ENCODE data around the gene PLCG1.

PLCG1 gene

DNA sequence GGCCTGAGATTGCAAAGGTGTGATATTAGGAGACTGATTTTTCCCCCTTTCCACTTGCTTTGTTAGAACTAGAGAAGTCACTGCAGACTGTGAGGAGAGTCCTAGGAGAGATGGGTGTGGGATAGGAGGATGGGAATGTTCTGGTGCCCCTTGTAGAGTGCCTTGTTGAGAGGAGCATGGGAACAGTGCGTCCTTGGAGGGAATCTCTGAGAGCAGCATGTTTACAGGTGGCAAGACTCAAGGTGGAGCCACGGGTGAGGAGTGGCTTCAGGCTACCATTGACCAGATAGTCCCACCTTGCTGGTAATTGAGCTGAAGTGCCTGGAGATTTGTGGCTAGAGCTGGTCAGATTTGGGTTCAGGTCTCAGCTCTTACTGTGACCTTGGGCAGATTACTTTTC, 6.0 kb downstream of the PLCG1 start:
- DNase-seq, result no peak

DNA sequence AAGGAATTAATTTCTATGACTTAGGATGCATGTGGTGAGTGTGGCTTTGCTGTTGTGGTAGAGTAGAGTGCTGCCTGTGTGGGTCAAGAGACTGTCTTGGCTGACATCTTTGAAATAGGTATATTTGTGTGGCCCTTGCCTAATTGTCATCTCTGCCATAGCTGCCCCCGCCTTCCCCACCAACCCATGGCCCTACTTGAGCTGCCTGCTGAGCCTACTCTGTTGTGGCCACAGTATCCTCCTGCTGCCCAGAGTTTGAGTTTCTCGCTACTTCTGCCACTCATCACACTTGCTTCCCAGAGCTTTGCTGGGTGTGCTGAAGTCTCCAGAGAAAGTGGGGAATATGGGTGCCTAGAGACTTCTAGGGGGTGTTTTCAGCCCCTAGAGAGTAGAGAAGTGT, 8.0 kb downstream of the PLCG1 start:
- DNase-seq, result no peak

DNA sequence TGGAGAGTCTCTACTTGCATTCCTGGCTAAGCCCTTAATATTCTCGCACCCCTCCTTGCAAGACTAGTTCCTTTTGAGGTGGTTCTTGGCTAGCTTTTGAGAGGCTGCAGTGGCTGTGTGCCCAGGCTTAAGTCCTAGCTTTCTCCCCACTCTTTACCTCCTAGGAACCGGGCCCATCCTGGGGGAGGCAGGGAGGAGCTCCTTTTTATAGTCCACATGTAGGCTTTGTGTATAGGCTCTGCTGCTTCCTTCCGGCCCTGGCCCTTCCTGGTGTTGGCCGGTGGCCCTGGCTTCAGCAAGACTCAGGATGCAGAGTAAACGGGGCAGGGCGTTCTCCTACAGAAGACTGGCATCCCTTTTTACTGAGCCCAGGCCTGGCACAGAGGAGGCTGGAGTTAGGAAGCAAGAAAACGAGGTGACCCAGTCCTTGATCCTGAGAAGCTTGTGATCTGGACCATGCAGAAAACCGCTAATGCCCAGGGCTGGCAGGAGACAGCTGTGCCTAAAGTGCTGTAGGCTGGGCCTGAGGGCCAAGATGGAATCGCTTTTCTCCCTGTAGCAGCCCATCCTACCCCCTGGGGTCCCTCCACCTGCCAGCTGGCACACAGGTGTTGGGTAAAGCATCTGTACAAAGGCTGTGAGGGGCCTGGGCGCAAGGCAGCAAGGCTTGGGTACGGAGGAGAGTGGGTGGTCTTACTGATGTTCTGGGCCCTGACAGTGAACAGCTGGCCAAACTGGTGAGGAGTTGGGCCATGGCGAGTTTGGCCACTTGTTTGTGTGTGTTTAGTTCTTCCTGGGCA, 8.7 kb downstream of the PLCG1 start:
- no peak for DNase-seq

DNA sequence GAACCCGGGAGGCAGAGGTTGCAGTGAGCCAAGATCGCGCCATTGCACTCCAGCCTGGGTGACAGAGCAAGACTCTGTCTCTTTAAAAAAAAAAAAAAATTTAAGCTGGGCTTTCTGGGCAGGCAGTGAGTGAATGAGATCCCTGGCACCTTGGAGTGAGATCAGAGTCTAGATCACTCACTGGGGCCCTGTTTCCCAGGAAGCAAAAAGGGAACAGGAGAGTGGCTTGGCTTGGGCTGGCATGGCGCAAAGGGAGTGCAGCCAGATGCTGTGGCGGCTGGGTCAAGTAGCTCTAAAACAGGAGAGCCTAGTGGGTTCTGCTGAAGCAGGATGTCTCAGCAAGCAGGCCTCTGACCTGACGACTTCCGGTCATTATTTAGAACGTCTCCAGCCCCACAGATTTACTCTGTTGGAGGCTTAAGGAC, 10.4 kb downstream of the PLCG1 start:
- no peak for DNase-seq

DNA sequence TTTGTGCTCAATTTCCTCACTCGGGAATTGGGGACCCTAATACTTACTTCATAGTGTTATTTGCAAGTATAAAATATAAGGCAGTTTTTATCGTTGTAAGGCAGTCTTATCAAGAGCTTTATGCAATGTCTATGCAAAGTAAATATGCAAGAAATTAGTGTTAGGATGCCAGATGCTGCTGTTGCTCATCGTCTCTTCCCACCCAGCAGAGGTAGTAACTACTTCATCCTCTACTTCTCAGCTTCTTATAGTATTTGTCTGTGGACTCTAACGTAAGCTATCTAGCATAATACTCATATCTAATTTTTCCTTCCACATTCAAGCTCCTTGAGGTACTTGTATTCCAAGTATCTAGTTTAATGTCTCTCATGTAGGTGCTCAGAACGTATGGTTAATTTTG, 11.6 kb downstream of the PLCG1 start:
- DNase-seq, result no peak

DNA sequence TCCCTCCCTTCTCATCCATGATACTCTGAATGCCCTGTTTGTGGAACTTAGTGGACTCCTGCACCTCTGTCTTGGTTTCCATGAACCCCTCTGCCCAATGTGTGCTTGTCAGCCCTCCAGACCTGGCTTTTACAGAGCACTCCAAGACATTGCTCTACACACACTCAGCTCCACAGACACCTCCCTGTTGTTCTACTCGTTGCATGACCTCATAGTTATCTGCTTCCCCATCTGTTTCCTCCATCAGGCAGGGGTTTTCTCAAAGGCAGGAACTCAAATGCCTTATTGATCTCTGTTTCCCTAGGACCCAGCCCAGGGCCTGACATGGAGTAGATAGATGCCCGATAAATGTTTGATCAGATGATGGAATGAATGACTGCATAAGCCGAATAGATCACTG, 13.3 kb downstream of the PLCG1 start:
- no peak for DNase-seq

DNA sequence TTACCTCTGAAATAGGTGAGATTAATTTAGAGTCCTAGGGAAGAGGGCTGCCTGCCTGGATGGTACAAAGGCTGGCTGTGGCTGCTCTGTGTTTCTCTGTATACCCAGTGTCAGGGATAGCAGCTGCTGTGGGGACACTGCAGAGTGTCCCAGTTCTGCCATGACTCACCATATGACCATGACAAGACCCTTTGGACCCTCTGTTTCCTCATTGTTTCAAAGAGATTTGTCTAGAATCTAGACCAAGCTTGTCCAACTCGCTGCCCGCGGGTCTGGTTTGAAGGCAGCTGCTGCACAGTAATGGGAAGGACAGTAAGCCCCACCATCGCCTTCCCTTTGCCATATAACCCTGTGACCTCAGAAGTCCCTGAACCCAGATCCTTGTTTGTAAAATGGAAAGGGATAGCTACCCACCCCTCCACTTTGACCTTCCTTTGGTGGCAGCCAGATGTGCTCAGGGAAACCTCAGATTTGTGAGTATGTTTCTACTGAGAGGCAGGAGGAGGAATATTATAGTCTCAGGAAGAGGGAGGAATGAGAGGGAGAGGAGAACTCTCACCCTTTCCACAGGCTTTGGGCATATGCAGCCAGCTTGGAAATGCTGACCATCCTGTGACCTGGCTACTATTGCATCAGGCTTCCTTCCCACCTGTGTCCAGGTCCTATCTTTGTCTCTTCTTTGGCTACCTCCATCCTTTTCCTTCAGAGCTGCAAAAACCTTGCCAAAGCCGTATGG, 14.0 kb downstream of the PLCG1 start:
- DNase-seq, result no peak

DNA sequence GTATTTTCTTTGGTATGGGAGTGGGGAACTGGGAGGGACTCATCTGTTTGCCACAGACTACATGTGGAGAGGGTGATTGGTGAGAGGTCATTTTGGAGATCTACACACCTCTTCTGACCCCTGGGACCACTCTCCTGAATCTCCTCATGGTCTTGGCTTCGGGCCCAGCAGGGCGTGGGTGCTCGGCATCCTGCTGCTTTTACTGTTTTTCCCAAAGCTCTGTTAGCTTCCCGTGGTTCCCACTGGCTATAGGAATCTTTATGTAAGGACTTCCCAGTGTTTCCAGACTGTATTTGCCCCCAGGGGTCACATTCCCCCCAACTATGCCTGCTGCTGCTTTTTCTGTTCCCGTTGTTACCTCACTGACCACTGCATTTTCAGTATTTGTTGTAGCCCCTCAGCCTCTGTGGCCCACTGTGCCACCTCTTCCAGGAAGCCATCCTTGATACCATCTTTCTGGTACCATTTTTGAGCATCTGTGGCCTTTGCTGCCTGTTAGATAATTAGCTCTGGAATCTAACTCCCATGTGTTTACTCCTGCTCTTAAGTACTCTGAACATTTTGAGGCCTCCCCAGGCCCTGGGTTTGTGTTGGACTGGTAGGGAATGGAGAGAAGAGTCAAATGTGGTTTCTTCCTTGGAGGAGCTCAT, 14.9 kb downstream of the PLCG1 start:
- no peak for DNase-seq

DNA sequence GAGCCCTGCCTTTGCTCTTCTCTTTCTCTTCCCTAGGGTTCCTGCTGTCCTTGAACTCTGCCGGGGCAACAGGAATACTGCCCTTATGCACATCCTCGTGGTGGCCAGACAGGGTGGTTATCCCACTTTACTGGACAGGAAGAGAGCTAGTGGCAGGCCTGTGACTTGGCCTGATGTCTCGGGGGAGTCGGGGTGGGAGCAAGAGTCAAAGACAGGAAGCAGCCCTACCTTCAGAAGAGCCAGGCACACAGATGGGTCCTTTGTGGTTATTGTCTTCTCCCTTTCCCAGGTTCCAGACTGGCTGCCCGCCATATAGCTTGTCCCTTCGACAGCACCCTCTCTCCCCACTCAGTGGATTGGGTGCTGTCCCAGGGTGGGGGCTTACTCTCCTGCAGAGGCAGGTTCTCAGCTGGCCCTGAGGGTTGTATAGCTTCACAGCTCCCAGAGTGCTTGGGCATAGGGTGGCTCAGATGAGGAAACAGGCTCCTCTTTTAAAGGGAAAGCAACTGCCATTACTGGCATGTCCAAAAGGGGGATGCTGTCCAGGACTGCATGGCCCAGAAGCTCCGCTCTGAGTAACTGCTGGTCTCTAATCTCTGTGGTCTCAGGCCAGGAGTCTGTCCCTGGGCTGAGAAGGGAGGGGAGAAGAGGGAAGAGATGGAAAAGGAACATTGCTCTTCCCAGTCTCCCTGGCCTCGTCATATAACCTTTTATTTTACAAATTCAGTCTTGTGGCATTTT, 17.3 kb downstream of the PLCG1 start:
- no peak for DNase-seq

DNA sequence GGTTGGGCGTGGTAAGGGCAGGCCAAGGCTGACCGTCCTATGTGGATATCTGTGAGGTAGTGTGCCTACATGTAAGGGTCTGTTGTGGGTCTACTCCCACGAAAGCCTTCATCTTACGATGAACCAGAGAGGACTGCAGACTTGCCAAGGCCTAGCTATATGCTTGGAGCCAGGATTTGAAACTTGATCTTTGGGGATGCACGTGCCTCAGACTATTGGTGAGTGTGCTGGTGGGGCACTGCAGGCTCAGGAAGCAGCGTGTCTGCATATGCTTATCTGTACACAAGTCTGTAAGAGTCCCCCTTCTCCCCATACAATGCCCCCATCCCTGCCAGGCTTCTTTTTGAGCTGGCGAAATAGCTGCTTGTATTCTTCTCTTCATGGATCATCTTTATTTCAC, 17.9 kb downstream of the PLCG1 start:
- DNase-seq, result no peak

DNA sequence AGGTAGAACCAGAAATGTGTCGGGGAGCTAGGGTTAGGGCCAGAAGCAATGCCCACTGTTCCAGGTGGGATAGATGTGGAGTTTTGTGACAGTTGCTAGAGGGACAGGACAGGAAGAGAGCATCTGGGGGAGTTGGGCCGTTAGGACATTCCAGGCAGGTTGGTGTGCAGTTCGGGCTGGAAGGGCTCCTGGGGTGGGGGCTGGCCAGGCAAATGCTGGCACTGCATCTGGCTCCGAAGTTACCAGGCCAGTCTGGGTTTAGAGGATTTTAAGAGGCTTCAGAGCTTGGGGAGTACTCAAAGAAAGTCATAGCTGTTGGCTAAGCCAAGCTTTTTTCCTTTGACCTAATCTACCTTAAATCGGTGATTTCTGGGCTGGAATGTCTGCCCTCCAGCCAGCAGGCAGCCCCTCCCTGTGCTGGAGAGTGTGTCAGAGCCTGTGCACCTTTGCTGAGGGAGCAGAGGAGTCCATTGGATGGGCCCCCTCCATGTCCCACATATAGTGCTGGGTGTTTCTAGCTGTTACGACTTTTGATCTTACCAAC, 20.8 kb downstream of the PLCG1 start:
- DNase-seq, result no peak

DNA sequence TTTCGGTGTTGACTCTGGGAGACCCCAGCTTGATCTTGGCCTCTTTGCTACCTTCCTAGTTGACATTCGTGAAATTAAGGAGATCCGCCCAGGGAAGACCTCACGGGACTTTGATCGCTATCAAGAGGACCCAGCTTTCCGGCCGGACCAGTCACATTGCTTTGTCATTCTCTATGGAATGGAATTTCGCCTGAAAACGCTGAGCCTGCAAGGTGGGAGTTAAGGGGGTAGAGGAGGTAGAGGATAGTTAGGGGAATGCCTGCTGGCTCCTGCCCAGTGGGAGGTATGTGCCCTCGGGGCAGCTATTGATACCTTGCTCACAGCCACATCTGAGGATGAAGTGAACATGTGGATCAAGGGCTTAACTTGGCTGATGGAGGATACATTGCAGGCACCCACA, 22.2 kb downstream of the PLCG1 start:
- no peak for DNase-seq

DNA sequence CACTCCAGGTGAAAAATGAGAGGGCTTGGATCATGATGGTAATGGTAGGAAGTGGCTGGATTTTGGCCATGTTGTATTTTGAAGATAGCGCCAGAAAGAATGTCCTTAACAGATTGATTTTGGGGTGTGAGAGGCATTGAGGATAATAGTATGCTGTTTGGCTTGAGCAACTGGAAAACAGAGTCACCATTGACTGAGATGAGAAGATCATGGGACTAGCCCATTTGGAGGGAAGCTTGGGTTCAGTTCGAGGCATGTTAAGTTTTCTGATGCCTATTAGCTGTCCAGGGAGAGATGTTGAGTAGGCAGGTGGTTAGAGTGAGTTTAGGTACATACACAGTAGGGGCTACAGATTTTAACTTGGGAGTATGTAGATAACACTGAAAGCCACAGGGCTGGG, 23.3 kb downstream of the PLCG1 start:
- no peak for DNase-seq

DNA sequence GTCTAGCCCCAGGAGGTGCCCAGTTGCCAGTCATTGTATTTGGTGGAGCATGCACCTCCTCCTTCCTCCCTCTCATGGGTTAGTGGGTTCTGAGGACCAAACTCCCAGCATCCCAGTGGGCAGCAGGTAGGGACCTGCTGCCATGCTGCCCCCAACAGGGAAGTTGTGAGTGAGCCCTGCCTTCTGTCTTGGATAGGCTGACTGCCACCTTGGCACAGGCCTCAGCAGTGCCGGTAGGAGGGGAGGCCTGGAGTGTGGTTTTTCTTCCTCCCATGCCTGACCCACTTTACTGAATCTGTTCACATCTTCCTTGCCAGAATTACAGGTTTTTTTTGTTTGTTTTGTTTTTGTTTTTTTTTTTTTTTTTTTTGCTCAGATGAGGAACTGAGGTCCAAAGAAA, 24.5 kb downstream of the PLCG1 start:
- DNase-seq, result no peak

DNA sequence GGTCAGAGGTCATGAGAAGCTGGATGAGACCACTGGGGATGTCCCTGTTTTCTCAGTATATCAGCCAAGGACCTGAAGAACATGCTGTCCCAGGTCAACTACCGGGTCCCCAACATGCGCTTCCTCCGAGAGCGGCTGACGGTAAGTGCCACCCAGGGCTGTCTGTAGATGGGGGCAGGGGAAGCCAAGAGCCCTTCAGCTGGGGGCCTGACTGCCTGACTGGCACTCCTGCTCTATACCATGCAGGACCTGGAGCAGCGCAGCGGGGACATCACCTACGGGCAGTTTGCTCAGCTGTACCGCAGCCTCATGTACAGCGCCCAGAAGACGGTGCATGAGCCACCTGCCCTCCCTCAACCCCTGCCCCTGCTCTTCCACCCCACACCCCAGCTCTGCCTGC, 25.1 kb downstream of the PLCG1 start:
- no peak for DNase-seq

DNA sequence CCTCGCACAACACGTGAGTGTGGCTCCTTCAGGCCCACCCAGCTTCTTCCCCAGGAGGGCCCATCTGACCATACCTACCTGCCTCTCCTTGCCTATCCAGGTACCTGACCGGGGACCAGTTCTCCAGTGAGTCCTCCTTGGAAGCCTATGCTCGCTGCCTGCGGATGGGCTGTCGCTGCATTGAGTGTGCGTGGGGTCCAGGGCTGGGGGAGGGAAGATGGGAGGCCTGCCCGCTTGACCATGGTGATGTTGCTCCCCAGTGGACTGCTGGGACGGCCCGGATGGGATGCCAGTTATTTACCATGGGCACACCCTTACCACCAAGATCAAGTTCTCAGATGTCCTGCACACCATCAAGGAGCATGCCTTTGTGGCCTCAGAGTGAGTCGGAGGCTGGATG, 26.5 kb downstream of the PLCG1 start:
- DNase-seq, result no peak

DNA sequence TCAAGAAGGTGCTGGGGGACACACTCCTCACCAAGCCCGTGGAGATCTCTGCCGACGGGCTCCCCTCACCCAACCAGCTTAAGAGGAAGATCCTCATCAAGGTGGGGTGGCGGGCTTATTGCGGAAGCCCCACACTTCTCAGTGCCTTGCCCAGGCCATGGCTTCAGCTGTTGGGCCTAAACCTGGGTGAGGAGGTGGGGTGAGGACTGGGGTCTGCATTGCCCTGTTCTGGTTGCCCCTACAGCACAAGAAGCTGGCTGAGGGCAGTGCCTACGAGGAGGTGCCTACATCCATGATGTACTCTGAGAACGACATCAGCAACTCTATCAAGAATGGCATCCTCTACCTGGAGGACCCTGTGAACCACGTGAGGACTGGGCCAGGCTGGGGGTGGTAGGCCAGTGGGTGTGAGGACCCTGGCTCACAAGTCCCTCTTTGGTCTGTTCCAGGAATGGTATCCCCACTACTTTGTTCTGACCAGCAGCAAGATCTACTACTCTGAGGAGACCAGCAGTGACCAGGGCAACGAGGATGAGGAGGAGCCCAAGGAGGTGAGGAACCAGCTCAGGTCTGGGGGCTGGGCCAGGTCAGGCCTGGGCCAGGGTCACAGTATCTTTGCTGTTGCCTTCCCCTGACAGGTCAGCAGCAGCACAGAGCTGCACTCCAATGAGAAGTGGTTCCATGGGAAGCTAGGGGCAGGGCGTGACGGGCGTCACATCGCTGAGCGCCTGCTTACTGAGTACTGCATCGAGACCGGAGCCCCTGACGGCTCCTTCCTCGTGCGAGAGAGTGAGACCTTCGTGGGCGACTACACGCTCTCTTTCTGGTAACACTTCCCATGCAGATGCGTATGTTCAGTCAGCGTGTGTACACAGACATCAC, 27.9 kb downstream of the PLCG1 start:
- no peak for DNase-seq

DNA sequence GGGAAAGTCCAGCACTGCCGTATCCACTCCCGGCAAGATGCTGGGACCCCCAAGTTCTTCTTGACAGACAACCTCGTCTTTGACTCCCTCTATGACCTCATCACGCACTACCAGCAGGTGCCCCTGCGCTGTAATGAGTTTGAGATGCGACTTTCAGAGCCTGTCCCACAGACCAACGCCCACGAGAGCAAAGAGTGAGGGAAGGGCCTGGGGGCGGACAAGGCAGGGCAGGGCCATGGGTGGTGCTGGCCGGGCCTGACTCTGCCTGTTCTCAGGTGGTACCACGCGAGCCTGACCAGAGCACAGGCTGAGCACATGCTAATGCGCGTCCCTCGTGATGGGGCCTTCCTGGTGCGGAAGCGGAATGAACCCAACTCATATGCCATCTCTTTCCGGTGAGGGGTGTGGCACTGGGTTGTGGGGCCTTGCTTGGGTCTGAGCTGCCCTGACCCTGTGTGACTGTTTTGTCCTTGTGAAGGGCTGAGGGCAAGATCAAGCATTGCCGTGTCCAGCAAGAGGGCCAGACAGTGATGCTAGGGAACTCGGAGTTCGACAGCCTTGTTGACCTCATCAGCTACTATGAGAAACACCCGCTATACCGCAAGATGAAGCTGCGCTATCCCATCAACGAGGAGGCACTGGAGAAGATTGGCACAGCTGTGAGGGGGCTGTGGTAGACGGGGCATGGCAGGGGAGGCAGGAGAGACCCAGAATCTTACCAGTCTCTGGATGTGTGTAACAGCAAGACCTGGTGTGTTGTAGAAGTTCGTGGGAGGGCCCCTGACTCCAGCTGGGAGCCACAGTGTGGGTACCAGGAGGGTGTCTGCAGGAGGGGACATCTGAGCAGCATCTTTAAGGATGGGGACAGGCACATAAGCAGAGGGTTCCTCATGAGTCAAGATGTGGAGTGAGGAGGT, 29.1 kb downstream of the PLCG1 start:
- no peak for DNase-seq

DNA sequence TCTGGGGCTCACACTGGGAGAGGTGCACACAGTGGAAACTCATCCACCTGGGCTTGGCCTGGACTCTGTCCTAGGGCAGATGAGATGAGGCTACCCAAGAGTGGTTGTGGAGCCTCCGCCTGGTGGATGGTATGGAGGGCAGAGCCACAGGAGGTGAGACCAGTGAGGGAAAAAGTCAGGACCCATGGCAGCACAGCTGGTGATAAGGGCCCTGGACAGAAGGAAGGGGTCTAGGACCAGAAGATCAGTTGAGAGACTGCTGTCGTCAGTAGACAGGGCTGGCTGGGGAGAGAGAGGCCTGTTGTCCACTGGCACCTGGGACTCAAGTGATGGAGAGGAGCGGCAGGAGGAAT, 29.8 kb downstream of the PLCG1 start:
- DNase-seq, result no peak

DNA sequence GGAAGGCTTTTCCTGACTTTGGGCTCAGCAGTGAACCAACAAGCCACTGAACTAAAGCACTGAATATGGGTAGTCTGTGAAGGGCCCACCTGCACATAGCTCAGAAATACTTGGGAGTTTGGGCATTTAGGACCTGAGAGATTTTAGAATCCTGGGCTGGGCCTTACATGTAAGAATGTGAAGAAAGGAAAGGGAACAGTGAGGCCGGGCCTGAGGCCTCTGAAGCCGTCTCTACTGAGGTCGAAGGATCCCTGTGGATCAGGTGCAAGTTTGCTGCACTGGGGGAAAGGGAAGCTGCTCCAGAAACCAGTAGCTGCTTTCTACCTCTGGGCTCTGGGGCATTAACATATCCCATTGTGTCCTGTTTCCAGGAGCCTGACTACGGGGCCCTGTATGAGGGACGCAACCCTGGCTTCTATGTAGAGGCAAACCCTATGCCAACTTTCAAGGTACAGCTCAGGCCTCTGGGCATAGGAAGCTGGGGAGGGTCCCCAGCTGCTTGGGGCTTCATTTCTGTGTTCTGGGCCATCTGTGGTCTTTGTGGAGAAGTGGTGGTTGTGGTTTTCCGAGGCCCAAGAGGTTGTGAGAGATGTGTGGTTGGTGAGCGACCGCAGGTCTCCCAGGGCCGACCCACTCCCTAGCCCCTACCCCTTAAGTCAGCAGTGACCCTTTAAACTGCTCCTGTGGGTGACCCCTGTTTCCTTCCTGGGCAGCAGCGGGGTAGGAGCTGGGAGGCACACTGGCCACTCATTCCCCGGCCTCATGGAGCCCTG, 30.3 kb downstream of the PLCG1 start:
- DNase-seq, result no peak
